HK-2 (cell line): ENCODE measurements around the gene FBN2.
"Not testable (repeated sequence)": the region's sequence is repeated elsewhere in the genome, so short reads cannot be mapped to it uniquely, and the experiment has no call there.

Experiments used
- DNase-seq: peaks from one replicate; pipeline ENCODE4 v3.0.0-alpha.2; 2018; ENCODE audit not compliant: unreplicated experiment

The FBN2 gene

DNA sequence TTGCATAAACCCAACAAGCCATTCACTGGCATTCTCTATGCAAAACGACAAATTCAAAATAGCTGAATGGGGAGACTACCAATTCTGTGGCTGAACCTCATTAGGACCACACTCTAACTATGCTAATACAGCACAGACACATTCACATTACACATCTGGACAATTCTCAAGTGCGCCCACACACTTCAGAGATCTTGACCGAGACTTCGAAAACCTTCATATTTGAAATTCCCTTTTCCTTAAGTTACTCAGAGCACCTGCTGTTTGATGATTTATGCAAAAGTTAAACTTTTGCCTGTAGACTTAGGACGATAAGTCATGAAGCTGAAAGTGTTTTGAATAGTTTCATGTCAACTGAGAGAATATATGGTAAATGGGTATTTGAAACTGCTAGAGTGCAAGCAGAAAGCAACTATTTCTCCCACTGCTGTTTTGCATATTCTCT, 111.9 kb downstream of the FBN2 start:
- DNase-seq: no peak

DNA sequence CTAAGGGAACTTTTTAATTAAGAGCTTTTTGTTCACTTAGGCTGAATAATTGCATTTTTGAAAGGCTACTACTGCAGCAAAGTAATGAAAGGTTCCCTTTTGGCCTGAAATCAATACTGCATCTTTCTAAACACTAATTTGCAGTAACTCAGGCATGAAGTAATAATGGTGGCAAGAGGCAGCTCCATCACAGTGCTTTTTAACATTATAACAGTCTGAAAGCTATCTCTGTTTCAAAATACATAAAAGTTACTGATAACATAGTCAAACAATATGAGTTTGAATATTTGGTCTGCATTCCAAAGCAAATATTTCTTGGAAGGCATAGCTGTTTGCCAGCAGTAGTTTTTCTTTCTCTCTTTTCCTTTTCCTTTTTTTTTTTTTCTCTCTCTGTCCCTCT, 113.4 kb downstream of the FBN2 start:
- no peak for DNase-seq

DNA sequence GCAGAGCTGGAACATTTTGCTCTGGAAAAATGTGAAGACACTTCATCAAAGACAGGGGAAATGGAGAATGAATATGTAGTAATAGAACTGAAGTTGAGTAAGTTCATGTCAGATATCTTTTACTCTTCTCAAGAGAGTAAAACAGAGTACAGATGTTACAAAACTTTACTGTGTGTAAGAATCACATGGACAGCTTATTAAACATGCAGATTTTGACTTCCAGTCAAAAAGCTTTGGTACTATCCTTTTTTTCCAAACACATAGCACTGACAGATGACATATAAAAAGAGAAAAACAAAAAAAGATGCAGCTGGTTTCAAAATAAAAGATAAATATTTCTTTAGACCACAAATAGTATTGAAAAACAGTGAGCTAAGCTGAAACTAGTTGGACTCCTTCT, 115.4 kb downstream of the FBN2 start:
- no peak for DNase-seq

DNA sequence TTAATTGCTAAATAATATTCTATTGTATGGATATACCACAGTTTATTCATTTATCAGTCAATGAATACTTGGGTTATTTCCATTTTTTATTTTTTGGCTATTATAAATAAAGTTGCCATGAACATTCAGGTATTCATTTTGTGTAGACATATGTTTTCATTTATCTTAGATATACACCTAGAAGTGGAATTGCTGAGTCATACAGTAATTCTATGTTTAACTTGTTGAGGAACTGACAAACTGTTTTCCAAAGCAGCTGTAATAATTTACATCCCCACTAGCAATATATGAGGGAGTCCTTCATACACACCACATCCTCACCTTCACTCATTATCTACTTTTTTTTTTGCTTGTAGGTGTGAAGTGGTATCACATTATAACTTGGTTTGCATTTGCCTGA, 123.6 kb downstream of the FBN2 start:
- no peak for DNase-seq

DNA sequence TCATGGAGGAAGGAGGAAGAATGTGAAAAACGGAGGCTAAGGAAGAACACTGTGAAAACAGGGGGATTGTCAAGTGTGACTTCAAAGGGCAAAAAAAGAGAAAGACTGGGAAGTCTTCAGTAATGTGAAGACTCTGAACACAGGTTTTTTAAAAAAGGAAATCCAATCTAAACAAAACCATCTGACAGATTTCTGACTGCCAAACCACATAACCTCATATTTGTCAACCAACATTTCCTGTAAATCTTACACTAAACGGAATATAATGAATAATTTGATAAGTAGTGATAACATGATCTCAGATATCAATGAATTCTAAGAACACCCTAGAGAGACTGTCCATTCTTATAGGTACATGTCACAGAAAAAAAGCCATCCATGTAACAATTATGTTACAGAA, 124.7 kb downstream of the FBN2 start:
- no peak for DNase-seq

- no peak for DNase-seq
These were observed 125.7 kb downstream of the FBN2 start for GRCh38 chr5:128412145-128412930.

- DNase-seq: no peak
These were observed 128.8 kb downstream of the FBN2 start for GRCh38 chr5:128409166-128409800.

DNA sequence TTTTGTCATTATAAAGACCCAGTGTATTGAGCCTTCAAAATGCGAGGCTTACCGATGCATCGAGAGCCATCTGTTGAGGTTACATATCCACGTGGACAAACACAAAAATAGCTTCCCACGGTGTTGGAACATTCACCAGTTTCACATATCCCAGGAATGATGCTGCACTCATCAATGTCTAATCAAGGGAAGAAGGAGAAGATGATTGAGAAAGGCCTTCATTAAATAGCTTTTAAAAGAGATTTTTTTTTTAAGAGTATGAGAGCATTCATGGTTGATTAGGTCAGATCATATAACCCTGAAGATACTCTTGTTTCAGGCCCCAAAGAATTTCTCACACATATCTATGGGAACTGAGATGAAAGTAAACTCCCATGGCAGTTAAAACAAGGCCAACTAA, 129.4 kb downstream of the FBN2 start:
- no peak for DNase-seq

DNA sequence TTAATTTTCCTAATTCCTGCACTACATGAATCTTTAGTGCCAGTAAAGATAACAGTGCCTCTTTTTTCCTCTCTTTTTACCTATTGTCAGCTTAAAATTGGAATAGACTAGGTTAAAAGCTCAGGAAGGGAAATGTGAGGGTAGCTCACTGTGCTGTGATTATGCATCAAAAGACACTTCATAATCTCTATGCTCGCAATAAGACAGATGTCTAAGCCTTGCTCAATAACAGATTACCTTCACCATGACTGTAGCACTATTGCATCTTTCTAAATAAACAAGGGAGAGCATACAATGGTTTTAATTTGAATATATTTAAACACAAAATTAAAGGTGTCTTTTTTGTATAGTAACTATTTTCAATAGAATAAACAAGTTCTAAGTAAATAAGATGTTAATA, 130.1 kb downstream of the FBN2 start:
- no peak for DNase-seq

DNA sequence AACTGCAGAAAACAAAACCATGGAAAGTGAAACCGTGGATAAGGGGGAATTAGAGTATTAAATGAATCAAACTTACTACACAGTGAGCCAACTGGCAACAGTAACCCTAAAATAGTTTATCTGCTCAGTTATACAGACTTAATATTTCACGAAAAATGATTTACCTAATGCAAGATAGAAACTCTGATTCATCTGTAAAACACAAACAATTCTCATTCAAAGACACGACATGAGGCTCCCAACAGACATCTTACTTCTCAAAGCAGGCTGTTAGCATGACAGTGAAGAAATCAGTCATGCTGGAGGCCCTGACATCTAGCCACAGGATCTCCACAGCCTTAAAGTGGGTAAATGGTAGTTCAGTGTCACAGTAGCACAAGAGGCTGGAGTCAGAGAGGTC, 131.2 kb downstream of the FBN2 start:
- DNase-seq: no peak

DNA sequence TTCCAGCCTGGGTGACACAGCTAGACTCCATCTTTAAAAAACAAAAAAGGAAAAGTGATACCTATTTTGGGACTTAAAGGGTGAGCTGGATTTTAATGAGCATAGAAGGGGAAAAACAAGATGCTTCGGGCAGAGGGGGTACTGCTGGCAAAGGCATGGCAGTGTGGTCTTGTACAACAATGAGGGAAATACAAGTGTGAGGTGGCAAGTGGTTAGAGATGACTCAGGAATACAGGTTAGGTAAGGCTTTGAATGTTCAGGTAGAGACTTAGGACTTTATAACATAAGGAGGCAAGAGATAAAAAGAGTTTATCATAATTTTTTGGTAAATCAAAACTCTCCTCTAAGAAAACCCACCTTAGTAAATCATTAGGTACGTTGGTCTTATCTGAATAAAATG, 132.9 kb downstream of the FBN2 start:
- DNase-seq: no peak

GRCh38 chr5:128403333-128403732, 134.7 kb downstream of the FBN2 start:
- no peak for DNase-seq

- no peak for DNase-seq
These were observed 135.5 kb downstream of the FBN2 start for GRCh38 chr5:128402506-128402905.

DNA sequence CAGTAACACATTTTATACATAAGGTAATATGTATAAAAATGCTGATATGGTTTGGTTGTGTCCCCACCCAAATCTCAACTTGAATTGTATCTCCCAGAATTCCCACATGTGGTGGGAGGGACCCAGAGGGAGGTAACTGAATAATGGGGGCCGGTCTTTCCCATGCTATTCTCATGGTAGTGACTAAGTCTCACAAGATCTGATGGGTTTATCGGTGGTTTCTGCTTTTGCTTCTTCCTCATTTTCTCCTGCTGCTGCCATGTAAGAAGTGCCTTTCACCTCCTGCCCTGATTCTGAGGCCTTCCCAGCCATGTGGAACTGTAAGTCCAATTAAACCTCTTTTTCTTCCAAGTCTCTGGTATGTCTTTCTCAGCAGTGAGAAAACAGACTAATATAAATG, 137.3 kb downstream of the FBN2 start:
- DNase-seq: not testable (repeated sequence)

DNA sequence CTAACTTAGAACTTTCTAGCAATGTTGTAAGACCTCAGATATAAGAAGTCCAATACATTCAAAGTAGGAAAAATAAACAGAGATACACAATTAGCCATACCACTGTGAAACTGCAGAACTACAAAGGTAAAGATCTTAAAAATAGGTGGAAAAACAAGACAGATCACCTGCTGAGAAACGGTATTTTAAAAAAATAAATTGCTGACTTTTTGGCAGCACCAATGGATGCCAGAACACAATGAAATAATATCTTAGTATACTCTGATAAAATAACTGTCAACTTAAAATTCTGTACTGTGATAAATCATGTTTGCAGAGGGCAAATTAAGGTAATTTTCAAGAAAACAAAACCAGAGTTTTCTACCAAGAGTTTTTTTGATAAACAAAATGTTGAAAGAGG, 138.9 kb downstream of the FBN2 start:
- no peak for DNase-seq

GRCh38 chr5:128397876-128398275, 140.2 kb downstream of the FBN2 start:
- no peak for DNase-seq

DNA sequence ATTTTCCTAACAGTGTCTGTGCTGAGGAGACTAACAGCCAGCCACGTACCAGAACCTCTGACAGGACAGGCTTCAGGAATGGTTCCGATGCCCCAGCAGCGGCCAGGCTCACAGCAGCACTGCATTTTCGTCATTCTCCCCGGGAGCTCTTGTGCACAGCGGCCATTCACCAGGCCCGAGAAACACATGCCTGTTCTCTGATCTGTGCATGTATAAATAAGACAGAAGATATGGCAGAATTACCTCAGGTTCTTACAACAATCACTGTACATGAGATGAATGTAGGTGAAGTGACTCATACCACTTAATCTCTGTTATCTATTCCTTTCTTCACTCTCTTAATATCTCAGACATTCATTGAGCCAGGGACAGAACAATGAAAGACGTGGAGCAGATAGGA, 143.0 kb downstream of the FBN2 start:
- no peak for DNase-seq

GRCh38 chr5:128384068-128384467, 154.0 kb downstream of the FBN2 start:
- no peak for DNase-seq

DNA sequence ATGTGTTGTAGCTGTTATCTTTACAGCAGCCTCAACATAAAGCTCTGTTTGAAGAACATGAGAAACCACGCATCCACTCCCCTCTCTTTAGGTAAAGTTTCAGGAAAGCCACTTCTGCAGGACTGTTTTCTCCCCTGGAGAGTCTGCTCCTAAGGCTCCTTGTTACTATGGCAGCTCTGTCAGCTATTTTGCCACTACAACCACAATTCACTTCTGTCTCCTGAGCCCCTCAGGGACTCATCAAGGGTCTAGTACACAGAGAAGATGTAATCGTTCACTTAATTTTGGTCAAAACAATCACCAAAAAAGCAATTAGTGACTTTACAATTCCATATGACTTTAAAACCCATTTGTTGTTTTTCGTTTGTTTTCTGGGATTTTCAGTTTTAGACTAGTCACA, 157.7 kb downstream of the FBN2 start:
- no peak for DNase-seq

DNA sequence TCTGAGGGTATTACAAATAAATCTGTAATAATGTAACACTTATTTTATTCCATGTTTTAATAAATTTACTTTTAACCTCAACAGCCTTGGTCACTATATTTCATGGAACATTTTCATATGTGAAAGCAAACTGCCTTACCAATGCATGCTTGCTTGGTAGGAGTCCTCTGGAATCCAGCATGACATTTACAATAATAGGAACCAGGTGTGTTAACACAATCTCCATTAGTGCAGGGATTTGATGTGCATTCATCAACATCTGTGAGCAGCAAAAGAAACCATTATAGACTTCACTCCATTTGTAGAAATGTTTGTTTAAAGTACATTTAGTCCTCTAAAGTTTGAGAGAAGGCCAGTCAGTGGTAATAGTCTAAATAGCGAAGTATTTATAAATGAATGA, 159.4 kb downstream of the FBN2 start:
- no peak for DNase-seq

- peak; percentile 7 for DNase-seq
These were observed 159.8 kb downstream of the FBN2 start for GRCh38 chr5:128378196-128378595.

- no peak for DNase-seq
These were observed 161.5 kb downstream of the FBN2 start for GRCh38 chr5:128376577-128376976.

DNA sequence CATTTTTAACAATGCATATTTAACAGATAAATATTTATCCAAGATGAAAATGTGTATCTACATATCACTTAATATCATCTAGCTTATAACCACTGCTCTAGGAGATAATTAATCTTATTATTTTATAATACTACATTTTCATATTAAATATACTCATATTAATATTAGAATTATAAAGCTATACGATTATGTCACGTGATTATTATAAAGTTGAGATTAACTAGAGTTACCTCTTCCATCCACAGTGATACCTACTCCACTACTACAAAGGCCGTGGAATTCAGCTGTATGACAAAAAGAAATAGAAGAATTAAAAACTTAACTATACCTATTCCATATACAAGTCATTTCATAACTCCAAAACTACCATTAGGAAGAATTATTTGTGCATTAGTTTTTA, 171.9 kb downstream of the FBN2 start:
- no peak for DNase-seq

GRCh38 chr5:128362370-128362769, 175.7 kb downstream of the FBN2 start:
- no peak for DNase-seq
